Measurements from ENCODE around the gene AUNIP. TPM values are rescaled to one million over a fixed set of nuclear protein-coding genes. Genes with fewer than 3 reads are reported as not detected.

The AUNIP gene
- total RNA-seq, 1 donor from 2014 or later: 2.0 TPM

GRCh38 chr1:25888426-25888987 lies 29.2 kb upstream of the AUNIP start:
- DNase-seq: no peak

DNA sequence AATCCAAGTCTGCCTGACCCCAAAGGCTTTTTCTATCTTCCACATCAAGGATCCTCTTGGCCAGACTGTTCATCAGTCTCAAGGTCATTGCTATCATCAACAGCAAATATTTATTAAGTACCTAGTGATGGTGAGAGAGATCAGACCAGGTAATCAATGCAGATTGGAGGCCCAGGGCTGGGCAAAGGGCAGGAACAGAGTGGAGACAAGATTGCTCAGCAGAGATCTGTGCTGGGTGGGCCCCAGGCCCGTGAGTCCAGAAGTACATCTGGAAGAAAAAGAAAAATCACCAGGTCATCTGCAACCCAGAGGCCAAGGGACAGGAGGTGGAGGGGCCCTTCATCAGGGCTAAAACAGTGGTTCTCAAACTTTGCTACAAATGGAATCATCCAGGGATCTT lies 26.3 kb upstream of the AUNIP start:
- no peak for DNase-seq

DNA sequence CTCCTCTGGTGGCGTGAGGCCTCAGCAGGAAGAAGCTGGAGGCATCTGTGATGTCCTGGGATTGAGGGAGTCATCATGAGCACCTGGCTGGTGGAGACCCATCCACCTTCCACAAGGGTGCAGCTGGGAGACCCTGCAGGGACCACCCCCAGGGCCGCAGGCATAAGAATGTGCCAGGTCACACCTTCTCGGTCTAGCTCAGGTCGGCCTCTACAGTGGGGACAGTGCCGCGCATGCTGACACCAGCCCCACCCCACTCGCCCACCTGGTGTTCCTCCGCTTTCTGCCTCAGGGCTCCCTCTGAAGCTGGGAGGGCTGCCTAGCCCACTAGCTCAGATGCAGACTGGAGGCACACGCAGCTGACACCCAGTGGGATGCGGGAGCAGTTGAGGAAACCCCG lies 22.0 kb upstream of the AUNIP start:
- no peak for DNase-seq

- no peak for DNase-seq
Measured at GRCh38 chr1:25880518-25880917, 21.3 kb upstream of the AUNIP start.

DNA sequence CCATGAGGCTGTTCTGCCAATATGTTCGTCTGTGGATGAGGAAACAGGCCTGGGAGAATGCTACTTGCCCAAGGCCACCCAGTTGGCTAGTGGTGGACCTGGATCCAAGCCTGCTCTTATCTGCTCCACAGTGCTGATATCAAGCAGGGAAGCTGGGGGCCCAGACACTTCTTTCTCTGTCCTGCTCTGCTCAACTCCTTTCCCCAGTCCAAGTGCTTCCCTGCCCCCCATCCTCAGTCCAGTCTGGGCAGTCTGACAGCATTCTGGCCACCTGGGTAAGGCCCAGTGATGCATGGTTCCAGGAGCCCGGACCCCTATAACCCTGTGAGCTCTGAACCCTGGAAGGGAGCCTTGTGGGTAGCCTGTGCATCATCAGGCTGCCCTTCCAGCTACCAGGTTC lies 20.4 kb upstream of the AUNIP start:
- no peak for DNase-seq

GRCh38 chr1:25878690-25879089 lies 19.4 kb upstream of the AUNIP start:
- no peak for DNase-seq

GRCh38 chr1:25877155-25877554 lies 17.9 kb upstream of the AUNIP start:
- DNase-seq: no peak

DNA sequence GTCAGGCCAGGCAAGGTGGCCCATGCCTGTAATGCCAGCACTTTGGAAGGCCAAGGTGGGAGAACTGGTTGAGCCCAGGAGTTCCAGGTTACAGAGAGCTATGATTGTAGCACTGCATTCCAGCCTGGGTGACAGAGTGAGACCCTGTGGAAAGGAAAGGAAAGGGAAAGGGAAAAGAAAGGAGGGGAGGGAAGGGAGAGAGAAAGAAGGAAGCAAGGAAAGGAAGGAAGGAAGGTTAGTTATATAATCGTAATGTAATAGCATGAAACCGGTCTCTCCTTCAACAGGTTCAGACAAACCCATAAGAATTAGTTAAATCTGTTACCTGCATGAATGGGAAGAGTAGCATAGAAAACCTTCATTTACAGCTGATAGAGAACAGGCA lies 17.4 kb upstream of the AUNIP start:
- DNase-seq: no peak

GRCh38 chr1:25875856-25876692 lies 16.8 kb upstream of the AUNIP start:
- no peak for DNase-seq

GRCh38 chr1:25875154-25875855 lies 16.0 kb upstream of the AUNIP start, which contains the start of gene PAQR7:
PAQR7 (minus strand) TSS chr1:25875708; CDS start chr1:25863839, 11,869 bp downstream.
- DNase-seq: peak; percentile 78

DNA sequence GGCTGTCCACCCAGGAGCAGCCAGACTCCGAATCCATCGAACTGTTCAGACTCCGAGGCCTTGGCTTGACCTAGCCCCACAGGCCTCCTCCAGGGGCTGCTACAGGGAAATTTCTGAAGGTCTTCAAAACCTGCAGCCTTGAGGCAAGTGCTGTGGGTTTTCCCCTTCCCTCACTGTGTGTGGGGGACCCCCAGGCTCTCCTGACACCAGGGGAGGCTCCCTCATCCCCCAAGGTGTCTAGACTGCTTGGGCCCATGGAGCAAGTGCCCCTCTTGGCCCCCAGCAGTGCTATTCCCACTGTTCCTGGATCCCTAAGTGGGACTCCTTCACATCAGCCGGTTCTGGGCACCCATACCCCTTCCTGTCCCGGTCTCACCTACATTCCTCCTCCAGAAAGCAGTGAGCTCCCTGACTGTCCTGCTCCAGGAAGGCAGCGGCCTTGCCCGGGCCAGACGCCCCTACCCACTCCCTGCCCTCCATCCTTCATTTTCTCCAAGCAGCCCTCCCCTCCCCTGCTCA lies 15.4 kb upstream of the AUNIP start:
- DNase-seq: no peak

GRCh38 chr1:25874209-25874608 lies 15.0 kb upstream of the AUNIP start:
- no peak for DNase-seq

- no peak for DNase-seq
Measured at GRCh38 chr1:25873120-25873519, 13.9 kb upstream of the AUNIP start.

DNA sequence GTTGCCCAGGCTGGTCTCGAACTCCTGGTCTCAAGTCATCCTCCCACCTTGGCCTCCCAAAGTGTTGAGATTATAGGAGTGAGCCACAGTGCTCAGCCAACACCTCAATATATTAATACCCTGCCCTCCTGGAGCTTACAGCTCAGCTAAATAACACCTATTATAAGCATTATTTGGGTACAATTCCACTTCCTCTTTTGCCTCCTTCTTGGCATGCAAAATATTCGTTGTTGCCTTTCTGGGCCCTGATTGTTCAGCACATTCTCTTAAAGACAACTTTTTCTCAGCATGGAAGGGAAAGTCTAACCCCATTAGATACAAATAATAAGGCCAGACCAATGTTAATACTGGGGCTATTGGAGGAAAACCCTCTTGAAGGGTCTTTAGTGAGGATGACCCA lies 13.5 kb upstream of the AUNIP start:
- DNase-seq: no peak

DNA sequence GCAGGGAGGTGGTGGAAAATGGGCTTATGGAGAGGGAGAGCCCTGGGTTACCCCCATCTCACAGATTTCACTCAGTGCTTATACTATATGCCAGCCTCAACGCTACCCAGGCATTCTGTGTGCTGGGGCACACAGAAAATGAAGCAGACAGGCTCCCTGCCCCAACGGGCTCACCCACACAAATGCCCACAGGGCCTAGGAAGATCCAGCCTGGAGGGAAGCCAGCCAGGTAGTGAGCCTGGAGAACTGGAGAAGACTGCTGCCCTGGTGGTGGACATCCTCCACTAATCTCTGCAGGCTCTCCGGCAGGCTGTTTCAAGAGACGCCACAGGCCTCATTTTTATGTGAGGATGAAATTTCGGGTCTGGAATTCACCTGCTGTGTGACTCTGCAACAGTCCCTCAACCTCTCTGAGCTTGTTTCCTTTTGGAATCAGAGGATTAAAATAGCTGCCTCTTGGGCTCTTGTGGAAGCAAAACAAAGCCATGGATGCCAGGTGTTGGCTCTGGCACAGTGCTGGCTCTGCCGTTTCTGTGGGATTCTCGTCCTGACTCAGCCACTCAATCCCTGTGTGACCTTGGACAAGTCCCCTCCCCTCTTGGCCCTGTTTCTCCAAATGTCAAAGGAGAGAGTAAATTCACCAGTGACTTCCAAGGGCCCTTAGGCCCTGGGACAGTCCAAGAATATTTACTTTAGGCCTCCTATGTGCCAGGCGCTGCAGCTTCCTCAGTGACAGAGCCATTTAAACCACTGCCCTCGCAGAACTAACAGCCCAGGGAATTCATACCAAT lies 12.6 kb upstream of the AUNIP start:
- no peak for DNase-seq

- DNase-seq: no peak
Measured at GRCh38 chr1:25871086-25871703, 11.9 kb upstream of the AUNIP start.

DNA sequence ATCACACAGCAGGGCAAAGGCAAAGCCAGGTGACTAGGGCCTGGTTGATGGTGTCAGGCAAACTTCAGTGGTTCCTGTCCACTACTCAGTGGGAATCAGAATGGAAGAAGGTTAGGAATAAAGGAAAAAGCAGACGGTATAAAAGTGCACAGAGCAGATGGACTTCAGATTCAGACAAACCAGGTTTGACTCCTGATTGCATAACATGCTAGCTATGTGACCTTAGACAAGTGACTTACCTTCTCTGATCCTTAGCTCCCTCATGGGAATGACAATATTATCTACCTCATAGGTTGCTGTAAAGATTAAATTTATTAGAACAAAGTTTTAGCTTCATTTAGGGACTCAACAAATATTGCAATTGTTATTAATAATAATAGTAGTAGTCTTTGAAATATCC lies 11.4 kb upstream of the AUNIP start:
- DNase-seq: no peak

DNA sequence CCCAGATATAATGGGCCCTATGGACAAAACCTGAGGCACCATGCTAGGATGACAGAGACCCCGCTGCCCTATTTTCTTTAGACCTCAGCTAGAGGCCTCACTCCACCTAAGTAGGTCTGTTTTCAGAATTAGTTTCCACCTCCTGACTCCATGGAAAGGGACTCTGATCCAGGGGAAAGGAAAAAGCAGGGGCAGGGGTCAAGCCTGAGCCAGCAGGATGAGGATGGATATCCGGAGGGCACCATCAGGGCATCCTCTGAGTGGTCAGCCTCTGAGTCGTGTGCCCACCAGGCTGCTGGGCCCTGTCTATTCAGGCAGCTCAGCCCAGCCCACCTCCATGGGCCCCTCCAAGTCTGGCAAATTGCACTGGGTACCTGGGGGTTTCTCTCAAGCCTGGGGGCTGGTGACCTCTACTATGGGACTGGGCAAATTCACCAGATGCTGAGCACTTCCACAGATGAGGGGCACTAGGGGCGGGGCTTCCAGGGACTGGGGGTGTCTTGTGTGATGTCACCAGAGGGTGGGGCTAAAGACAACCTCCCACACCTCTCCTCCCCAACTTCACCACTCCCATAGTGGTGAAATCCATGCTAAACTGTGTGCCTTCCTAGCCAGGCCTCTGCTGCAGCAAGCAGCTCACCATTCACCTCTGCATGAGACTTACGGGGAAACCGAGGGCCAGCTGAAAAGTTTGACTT lies 10.8 kb upstream of the AUNIP start:
- no peak for DNase-seq

GRCh38 chr1:25867210-25867991 lies 8.1 kb upstream of the AUNIP start:
- DNase-seq: no peak

- no peak for DNase-seq
Measured at GRCh38 chr1:25866288-25866687, 7.0 kb upstream of the AUNIP start.

- no peak for DNase-seq
Measured at GRCh38 chr1:25864434-25864833, 5.2 kb upstream of the AUNIP start.
